ENCODE data around the gene TAPT1. TPM values are rescaled to one million over a fixed set of nuclear protein-coding genes. Genes with fewer than 3 reads are reported as not detected.

TAPT1 gene
- polyA plus RNA-seq, 1 of the 3 experiments (the other 2 are of a cell fraction), result 6.2 TPM

DNA sequence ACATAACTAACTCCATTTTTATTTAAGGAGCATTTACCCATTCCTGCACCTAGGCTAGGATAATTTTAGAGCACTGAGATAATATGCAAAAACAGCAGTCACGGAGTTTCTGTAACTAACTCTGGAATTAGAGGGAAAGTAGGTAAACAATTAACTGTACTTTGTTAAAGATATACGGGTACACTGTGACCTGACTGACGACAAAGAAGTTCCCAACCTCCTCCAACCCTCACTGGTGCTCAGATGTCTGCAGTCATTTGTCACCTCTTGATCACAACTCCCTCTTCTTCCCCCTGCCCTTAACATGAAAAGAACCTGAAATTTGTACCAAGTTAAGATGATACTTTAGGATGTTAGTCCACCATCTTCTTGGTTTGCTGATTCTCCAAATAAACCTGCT lies 42.0 kb upstream of the TAPT1 start:
- H3K4me2 ChIP-seq, result no peak overlapping the region
- CTCF ChIA-PET, result interaction anchor here (1.4 kb wide), 1 partner anchor 463 kb away, joined by 4 read pairs; no protein-coding TSS in a partner anchor
- no peaks in the 10 kb centered on the region for H3K79me2 ChIP-seq (ENCODE audit: insufficient read depth)
- H3K4me3 ChIP-seq (ENCODE audit: low read depth in 2 of 2, low read length in 1 of 2), result no peak overlapping the region
- no peaks in the 10 kb centered on the region for H3K9me2 ChIP-seq
- H3F3A ChIP-seq (replicated peaks; ENCODE audit: insufficient read depth), result no peaks in the 10 kb centered on the region
- H3K9ac ChIP-seq, result no peak overlapping the region
- WGBS (ENCODE audit: low lambda C conversion rate), result 93% methylated on average over 3 of the region's 3 CpGs
- no peaks in the 10 kb centered on the region for H3K9me3 ChIP-seq
- no peak overlapping the region for H2AFZ ChIP-seq (ENCODE audit: low read depth)
- no peaks in the 10 kb centered on the region for H4K20me1 ChIP-seq (ENCODE audit: insufficient read depth)
- H3K4me1 ChIP-seq (ENCODE audit: control insufficient read depth in 1 of 2, insufficient read depth in 2 of 2, low read depth in 1 of 2, low read length in 1 of 2), result peaks cover 0 to 7% of the 10 kb centered on the region in 2 experiments; a peak in 1 of 4 replicates
- no peak overlapping the region for H3K27ac ChIP-seq (ENCODE audit: low read depth in 2 of 2, low read length in 1 of 2)
- POLR2A ChIA-PET, result no interaction called here
- no peaks in the 10 kb centered on the region for H3K27me3 ChIP-seq (ENCODE audit: insufficient read depth)
- DNase-seq, result no peak
- TF ChIP-seq RXRA (IDR thresholded peaks at IDR 0.05; ENCODE audit: borderline replicate concordance, low read depth) (no peak), TCF12 (IDR thresholded peaks at IDR 0.05) (no peak), CHD2 (IDR thresholded peaks at IDR 0.05; ENCODE audit: low read length, partially characterized antibody) (no peak), RAD21 (IDR thresholded peaks at IDR 0.05; ENCODE audit: low read length) (no peak), POLR2AphosphoS5 (IDR thresholded peaks at IDR 0.05; ENCODE audit: low read depth, low read length) (no peak), NRF1 (IDR thresholded peaks at IDR 0.05; ENCODE audit: low read depth, low read length) (no peak), EZH2phosphoT487 (IDR thresholded peaks at IDR 0.05; ENCODE audit: borderline replicate concordance, low read depth) (no peak), JUND (IDR thresholded peaks at IDR 0.05) (no peak), TAF1 (IDR thresholded peaks at IDR 0.05; ENCODE audit: borderline replicate concordance, low read depth, low read length) (no peak), YY1 (IDR thresholded peaks at IDR 0.05; ENCODE audit: low read depth) (no peak), RFX5 (IDR thresholded peaks at IDR 0.05; ENCODE audit: low read length) (no peak), GABPA (IDR thresholded peaks at IDR 0.05; ENCODE audit: low read depth) (no peak)
- TF ChIP-seq, protein P1, sequence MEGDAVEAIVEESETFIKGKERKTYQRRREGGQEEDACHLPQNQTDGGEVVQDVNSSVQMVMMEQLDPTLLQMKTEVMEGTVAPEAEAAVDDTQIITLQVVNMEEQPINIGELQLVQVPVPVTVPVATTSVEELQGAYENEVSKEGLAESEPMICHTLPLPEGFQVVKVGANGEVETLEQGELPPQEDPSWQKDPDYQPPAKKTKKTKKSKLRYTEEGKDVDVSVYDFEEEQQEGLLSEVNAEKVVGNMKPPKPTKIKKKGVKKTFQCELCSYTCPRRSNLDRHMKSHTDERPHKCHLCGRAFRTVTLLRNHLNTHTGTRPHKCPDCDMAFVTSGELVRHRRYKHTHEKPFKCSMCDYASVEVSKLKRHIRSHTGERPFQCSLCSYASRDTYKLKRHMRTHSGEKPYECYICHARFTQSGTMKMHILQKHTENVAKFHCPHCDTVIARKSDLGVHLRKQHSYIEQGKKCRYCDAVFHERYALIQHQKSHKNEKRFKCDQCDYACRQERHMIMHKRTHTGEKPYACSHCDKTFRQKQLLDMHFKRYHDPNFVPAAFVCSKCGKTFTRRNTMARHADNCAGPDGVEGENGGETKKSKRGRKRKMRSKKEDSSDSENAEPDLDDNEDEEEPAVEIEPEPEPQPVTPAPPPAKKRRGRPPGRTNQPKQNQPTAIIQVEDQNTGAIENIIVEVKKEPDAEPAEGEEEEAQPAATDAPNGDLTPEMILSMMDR (IDR thresholded peaks at IDR 0.05), result no peak
- TF ChIP-seq, protein P2, sequence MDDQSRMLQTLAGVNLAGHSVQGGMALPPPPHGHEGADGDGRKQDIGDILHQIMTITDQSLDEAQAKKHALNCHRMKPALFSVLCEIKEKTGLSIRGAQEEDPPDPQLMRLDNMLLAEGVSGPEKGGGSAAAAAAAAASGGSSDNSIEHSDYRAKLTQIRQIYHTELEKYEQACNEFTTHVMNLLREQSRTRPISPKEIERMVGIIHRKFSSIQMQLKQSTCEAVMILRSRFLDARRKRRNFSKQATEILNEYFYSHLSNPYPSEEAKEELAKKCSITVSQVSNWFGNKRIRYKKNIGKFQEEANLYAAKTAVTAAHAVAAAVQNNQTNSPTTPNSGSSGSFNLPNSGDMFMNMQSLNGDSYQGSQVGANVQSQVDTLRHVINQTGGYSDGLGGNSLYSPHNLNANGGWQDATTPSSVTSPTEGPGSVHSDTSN (IDR thresholded peaks at IDR 0.05), result no peak
- TF ChIP-seq, protein P3, sequence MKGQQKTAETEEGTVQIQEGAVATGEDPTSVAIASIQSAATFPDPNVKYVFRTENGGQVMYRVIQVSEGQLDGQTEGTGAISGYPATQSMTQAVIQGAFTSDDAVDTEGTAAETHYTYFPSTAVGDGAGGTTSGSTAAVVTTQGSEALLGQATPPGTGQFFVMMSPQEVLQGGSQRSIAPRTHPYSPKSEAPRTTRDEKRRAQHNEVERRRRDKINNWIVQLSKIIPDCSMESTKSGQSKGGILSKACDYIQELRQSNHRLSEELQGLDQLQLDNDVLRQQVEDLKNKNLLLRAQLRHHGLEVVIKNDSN (IDR thresholded peaks at IDR 0.05; ENCODE audit: borderline replicate concordance, low read depth), result no peak
- H3K36me3 ChIP-seq (replicated peaks in 1 of 2; ENCODE audit: control insufficient read depth in 1 of 2, insufficient read depth in 2 of 2, low read length in 1 of 2), result no peaks in the 10 kb centered on the region

DNA sequence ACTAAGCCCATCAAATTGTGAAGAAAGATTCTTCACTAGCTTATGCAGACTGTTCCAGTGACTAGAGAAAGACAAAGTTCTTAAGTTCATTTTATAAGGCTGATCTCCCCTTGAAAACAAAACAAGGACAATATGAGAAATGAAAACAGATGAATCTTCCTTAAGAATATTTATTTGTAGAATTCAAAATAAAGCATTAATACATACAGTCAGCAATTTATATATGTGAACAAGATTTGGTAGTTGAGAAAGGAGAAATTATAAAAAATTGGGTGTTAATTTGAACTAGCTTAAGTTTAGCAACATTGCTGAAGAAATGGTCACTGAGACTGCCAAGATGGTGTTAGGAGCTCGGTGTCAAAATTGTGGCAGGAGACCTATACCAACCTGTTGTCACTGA lies 41.4 kb upstream of the TAPT1 start:
- Histone ChIP-seq H3K36me3 (replicated peaks in 1 of 2; ENCODE audit: control insufficient read depth in 1 of 2, insufficient read depth in 2 of 2, low read length in 1 of 2) (no peaks in the 10 kb centered on the region), H3K27ac (ENCODE audit: low read depth in 2 of 2, low read length in 1 of 2) (no peak overlapping the region), H3K4me2 (no peak overlapping the region), H2AFZ (ENCODE audit: low read depth) (no peak overlapping the region), H3K27me3 (ENCODE audit: insufficient read depth) (no peaks in the 10 kb centered on the region), H3K4me1 (ENCODE audit: control insufficient read depth in 1 of 2, insufficient read depth in 2 of 2, low read depth in 1 of 2, low read length in 1 of 2) (peaks cover 0 to 7% of the 10 kb centered on the region in 2 experiments; a peak in 1 of 4 replicates), H3K9me3 (no peaks in the 10 kb centered on the region), H3K9ac (no peak overlapping the region), H3K79me2 (ENCODE audit: insufficient read depth) (no peaks in the 10 kb centered on the region), H3F3A (replicated peaks; ENCODE audit: insufficient read depth) (no peaks in the 10 kb centered on the region), H3K4me3 (ENCODE audit: low read depth in 2 of 2, low read length in 1 of 2) (no peak overlapping the region), H3K9me2 (no peaks in the 10 kb centered on the region), H4K20me1 (ENCODE audit: insufficient read depth) (no peaks in the 10 kb centered on the region)
- TF ChIP-seq GATA2 (CRISPR knock-in tag; IDR thresholded peaks at IDR 0.05), result no peak
- no peak for TF ChIP-seq MEF2A (IDR thresholded peaks at IDR 0.05; ENCODE audit: borderline replicate concordance, low read depth)
- TF ChIP-seq ELF1 (IDR thresholded peaks at IDR 0.05), result no peak
- no peak for TF ChIP-seq RCOR1 (IDR thresholded peaks at IDR 0.05; ENCODE audit: low read length)
- no peak for TF ChIP-seq CHD2 (IDR thresholded peaks at IDR 0.05; ENCODE audit: low read length, partially characterized antibody)
- TF ChIP-seq, protein P4, sequence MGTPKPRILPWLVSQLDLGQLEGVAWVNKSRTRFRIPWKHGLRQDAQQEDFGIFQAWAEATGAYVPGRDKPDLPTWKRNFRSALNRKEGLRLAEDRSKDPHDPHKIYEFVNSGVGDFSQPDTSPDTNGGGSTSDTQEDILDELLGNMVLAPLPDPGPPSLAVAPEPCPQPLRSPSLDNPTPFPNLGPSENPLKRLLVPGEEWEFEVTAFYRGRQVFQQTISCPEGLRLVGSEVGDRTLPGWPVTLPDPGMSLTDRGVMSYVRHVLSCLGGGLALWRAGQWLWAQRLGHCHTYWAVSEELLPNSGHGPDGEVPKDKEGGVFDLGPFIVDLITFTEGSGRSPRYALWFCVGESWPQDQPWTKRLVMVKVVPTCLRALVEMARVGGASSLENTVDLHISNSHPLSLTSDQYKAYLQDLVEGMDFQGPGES (IDR thresholded peaks at IDR 0.05; ENCODE audit: low read depth, low read length), result no peak
- CTCF ChIA-PET, result interaction anchor here (0.5 to 1.4 kb wide), 2 partner anchors 462 to 1364 kb away, joined by 3 to 4 read pairs; no protein-coding TSS in a partner anchor
- WGBS (ENCODE audit: low lambda C conversion rate), result 100% methylated on average over 1 of the region's 1 CpG
- no peak for DNase-seq
- POLR2A ChIA-PET, result no interaction called here
